Thyroid gland (tissue), 4 donors: ENCODE measurements around the gene SIVA1. TPM values are rescaled to one million over a fixed set of nuclear protein-coding genes. Genes with fewer than 3 reads are reported as not detected.
A peak's percentile ranks its signal among the peaks of the same experiment; 100 is the strongest.

Experiments used
- DNase-seq, 2 donors: peaks; one replicate each; pipeline ENCODE4 v3.0.0-alpha.2; 2019
- H3K27ac ChIP-seq, 3 donors: fragments of 200-600 bp; sonication (generic); 1 replicate in 2 of 3; 2 replicates in 1 of 3; pipeline ENCODE4 v1.5.1; 2016 to 2019; ENCODE audit warnings: mild to moderate bottlenecking in 1 of 3, moderate library complexity in 1 of 3
- H3K27me3 ChIP-seq: fragments of 200-600 bp; sonication (generic); one replicate; pipeline ENCODE4 v1.5.1; 2019
- H3K36me3 ChIP-seq, 2 donors: fragments of 200-600 bp; sonication (generic); one replicate each; pipeline ENCODE4 v1.5.1; 2016 to 2019
- H3K4me1 ChIP-seq, 2 donors: fragments of 200-600 bp; sonication (generic); one replicate each; pipeline ENCODE4 v1.5.1; 2017 to 2019
- H3K4me3 ChIP-seq, 3 donors: fragments of 200-600 bp; sonication (generic); replicated peaks in 1 of 3; 1 replicate in 2 of 3; 2 replicates in 1 of 3; pipeline ENCODE4 v1.5.1; 2016; ENCODE audit warnings: mild to moderate bottlenecking in 1 of 3
- H3K9me3 ChIP-seq: fragments of 200-600 bp; sonication (generic); one replicate; pipeline ENCODE4 v1.5.1; 2017
- CTCF ChIP-seq, 6 experiments: fragments of 200-600 bp in 3 of 6; fragments of 450-650 bp in 3 of 6; sonication (generic) in 3 of 6; IDR thresholded peaks; one replicate each; pipeline ENCODE4 v1.5.1; 2016 to 2019; ENCODE audit warnings: antibody characterized with exemption in 6 of 6, mild to moderate bottlenecking in 2 of 6, inconsistent platforms in 1 of 6, moderate library complexity in 1 of 6
- POLR2A ChIP-seq, 2 donors: fragments of 450-650 bp; IDR thresholded peaks; one replicate each; pipeline ENCODE4 v1.6.1; 2017; ENCODE audit warnings: antibody characterized with exemption in 2 of 2, mild to moderate bottlenecking in 2 of 2, moderate library complexity in 1 of 2
- WGBS, 2 donors: methylation state at CpG; one replicate each; pipeline ENCODE4 v1.1.5; 2017; 5-methylcytosine and 5-hydroxymethylcytosine counted together
- intact Hi-C: fragments of 100-400 bp; cut with DNase I; formaldehyde crosslinking; loops from one replicate; pipeline ENCODE4 v1.15.1; 2023
- total RNA-seq, 4 donors: library from RNA; depleted of rRNA; stranded (reverse); fragments of >200 nt; gene quantifications; one replicate each; pipeline ENCODE4 v1.2.3, GENCODE V29; 2016

SIVA1 gene
- total RNA-seq, 4 donors from 2014 or later, result 137 to 388 (median 239) TPM

GRCh38 chr14:104787736-104788135 lies 34.8 kb downstream of the SIVA1 start:
- H3K27ac ChIP-seq, result no peak overlapping the region
- peaks cover 36 to 62% of the 10 kb centered on the region in 2 donors for H3K4me1 ChIP-seq
- no peaks in the 10 kb centered on the region for H3K27me3 ChIP-seq
- WGBS, 2 donors, result 84 to 87% methylated on average over 4 to 7 of the region's 7 CpGs
- no peak for DNase-seq
- intact Hi-C loops, result no loop called here
- no peak for TF ChIP-seq POLR2A (IDR thresholded peaks at IDR 0.05)
- peaks cover 0 to 19% of the 10 kb centered on the region in 2 donors for H3K36me3 ChIP-seq
- H3K4me3 ChIP-seq, result no peak overlapping the region
- H3K9me3 ChIP-seq, result no peaks in the 10 kb centered on the region

- H3K36me3 ChIP-seq, result peaks cover 0 to 19% of the 10 kb centered on the region in 2 donors
- no peak for DNase-seq
- no peaks in the 10 kb centered on the region for H3K9me3 ChIP-seq
- H3K27ac ChIP-seq, result no peak overlapping the region
- intact Hi-C loops, result no loop called here
- TF ChIP-seq POLR2A (IDR thresholded peaks at IDR 0.05) (no peak), CTCF (IDR thresholded peaks at IDR 0.05) (no peak)
- H3K27me3 ChIP-seq, result no peaks in the 10 kb centered on the region
- WGBS, 2 donors, result 74 to 100% methylated on average over 3 to 10 of the region's 14 CpGs
- peaks cover 41 to 68% of the 10 kb centered on the region in 2 donors for H3K4me1 ChIP-seq
- no peak overlapping the region for H3K4me3 ChIP-seq
Measured at GRCh38 chr14:104788161-104788818, 35.3 kb downstream of the SIVA1 start.

GRCh38 chr14:104788873-104789663 lies 36.1 kb downstream of the SIVA1 start:
- Histone ChIP-seq H3K9me3 (no peaks in the 10 kb centered on the region), H3K27ac (no peak overlapping the region), H3K27me3 (no peaks in the 10 kb centered on the region), H3K4me3 (no peak overlapping the region), H3K36me3 (peaks cover 0 to 19% of the 10 kb centered on the region in 2 donors), H3K4me1 (peaks cover 47 to 69% of the 10 kb centered on the region in 2 donors)
- no peak for TF ChIP-seq CTCF (IDR thresholded peaks at IDR 0.05)
- TF ChIP-seq POLR2A (IDR thresholded peaks at IDR 0.05), result no peak
- 83 to 87% methylated on average over 22 to 24 of the region's 39 CpGs for whole genome bisulfite sequencing, 2 donors
- intact Hi-C loops, result no loop called here
- DNase-seq, result no peak

GRCh38 chr14:104789752-104790743 lies 37.1 kb downstream of the SIVA1 start:
- peaks cover 0 to 19% of the 10 kb centered on the region in 2 donors for H3K36me3 ChIP-seq
- intact Hi-C loops, result no loop called here
- H3K27ac ChIP-seq, result no peak overlapping the region
- H3K4me1 ChIP-seq, result peaks cover 45 to 64% of the 10 kb centered on the region in 2 donors
- no peak overlapping the region for H3K4me3 ChIP-seq
- no peaks in the 10 kb centered on the region for H3K9me3 ChIP-seq
- DNase-seq, result no peak
- no peaks in the 10 kb centered on the region for H3K27me3 ChIP-seq
- TF ChIP-seq POLR2A (IDR thresholded peaks at IDR 0.05) (no peak), CTCF (IDR thresholded peaks at IDR 0.05) (no peak)
- 93 to 98% methylated on average over 13 to 16 of the region's 31 CpGs for WGBS, 2 donors

GRCh38 chr14:104791425-104791824 lies 38.5 kb downstream of the SIVA1 start:
- 91% methylated on average over 9 of the region's 9 CpGs for WGBS, 2 donors
- H3K27ac ChIP-seq, result peak overlapping the region in 1 of 3 donors; percentile 66

More at GRCh38 chr14:104791425-104791824, 38.5 kb downstream of the SIVA1 start:
- Histone ChIP-seq H3K9me3 (no peaks in the 10 kb centered on the region), H3K4me3 (no peak overlapping the region), H3K36me3 (peaks cover 0 to 19% of the 10 kb centered on the region in 2 donors), H3K4me1 (peaks cover 40 to 57% of the 10 kb centered on the region in 2 donors), H3K27me3 (no peaks in the 10 kb centered on the region)
- DNase-seq, result no peak
- intact Hi-C loops, result no loop called here
- TF ChIP-seq POLR2A (IDR thresholded peaks at IDR 0.05), result no peak
- TF ChIP-seq CTCF (IDR thresholded peaks at IDR 0.05), result no peak
